Measurements from ENCODE around the gene IL1RN. TPM values are rescaled to one million over a fixed set of nuclear protein-coding genes. Genes with fewer than 3 reads are reported as not detected.
"Not testable (repeated sequence)": the region's sequence is repeated elsewhere in the genome, so short reads cannot be mapped to it uniquely, and the experiment has no call there.

The IL1RN gene
- polyA plus RNA-seq, 1 donor from 2014 or later = not detected

- H3K4me2 ChIP-seq (ENCODE audit: low read length) = no peak overlapping the region
- no peak overlapping the region for H3K9ac ChIP-seq (ENCODE audit: low read length)
- H3K79me2 ChIP-seq (replicated peaks; ENCODE audit: insufficient read depth, low read length) = no peaks in the 10 kb centered on the region
- H3K36me3 ChIP-seq (ENCODE audit: insufficient read depth, low read length) = no peaks in the 10 kb centered on the region
- no peaks in the 10 kb centered on the region for H3F3A ChIP-seq (ENCODE audit: insufficient read depth, low read length, poor library complexity, severe bottlenecking)
- no peak overlapping the region for H3K4me3 ChIP-seq (ENCODE audit: low read length)
- no peak overlapping the region for H3K27ac ChIP-seq (ENCODE audit: low read length)
- TF ChIP-seq CTCF (IDR thresholded peaks at IDR 0.05; ENCODE audit: poor library complexity, severe bottlenecking) (no peak), SMC3 (conservative IDR thresholded peaks at IDR 0.05; ENCODE audit: poor library complexity) (no peak)
- no peak overlapping the region for H2AFZ ChIP-seq (ENCODE audit: low read depth, low read length)
- no peaks in the 10 kb centered on the region for H3K9me3 ChIP-seq (ENCODE audit: low read length)
- no peaks in the 10 kb centered on the region for H4K20me1 ChIP-seq (ENCODE audit: insufficient read depth)
- no peaks in the 10 kb centered on the region for H3K27me3 ChIP-seq (ENCODE audit: insufficient read depth, low read depth, low read length)
- no peaks in the 10 kb centered on the region for H3K9me2 ChIP-seq (ENCODE audit: insufficient read depth, low read length)
These were observed 34.4 kb upstream of the IL1RN start for GRCh38 chr2:113092864-113093612.

- Histone ChIP-seq H3K79me2 (replicated peaks; ENCODE audit: insufficient read depth, low read length) (no peaks in the 10 kb centered on the region), H3K27me3 (ENCODE audit: insufficient read depth, low read depth, low read length) (no peaks in the 10 kb centered on the region), H3K9me2 (ENCODE audit: insufficient read depth, low read length) (no peaks in the 10 kb centered on the region), H3K9ac (ENCODE audit: low read length) (no peak overlapping the region), H3K36me3 (ENCODE audit: insufficient read depth, low read length) (no peaks in the 10 kb centered on the region), H3K4me3 (ENCODE audit: low read length) (no peak overlapping the region), H3K9me3 (ENCODE audit: low read length) (no peaks in the 10 kb centered on the region), H2AFZ (ENCODE audit: low read depth, low read length) (no peak overlapping the region), H3K4me2 (ENCODE audit: low read length) (no peak overlapping the region), H3F3A (ENCODE audit: insufficient read depth, low read length, poor library complexity, severe bottlenecking) (no peaks in the 10 kb centered on the region), H4K20me1 (ENCODE audit: insufficient read depth) (no peaks in the 10 kb centered on the region), H3K27ac (ENCODE audit: low read length) (no peak overlapping the region)
- no peak for TF ChIP-seq TAF1 (IDR thresholded peaks at IDR 0.05; ENCODE audit: low read depth)
- no peak for TF ChIP-seq POLR2AphosphoS5 (IDR thresholded peaks at IDR 0.05)
- no peak for TF ChIP-seq REST (IDR thresholded peaks at IDR 0.05; ENCODE audit: borderline replicate concordance)
- TF ChIP-seq EZH2 (IDR thresholded peaks at IDR 0.05; ENCODE audit: borderline replicate concordance, insufficient read depth, low read length, poor library complexity, severe bottlenecking) = no peak
- no peak for TF ChIP-seq SMC3 (conservative IDR thresholded peaks at IDR 0.05; ENCODE audit: poor library complexity)
- no peak for TF ChIP-seq MXI1 (conservative IDR thresholded peaks at IDR 0.05; ENCODE audit: poor library complexity, severe bottlenecking)
- no peak for TF ChIP-seq RAD21 (conservative IDR thresholded peaks at IDR 0.05)
- no peak for TF ChIP-seq CTCF (IDR thresholded peaks at IDR 0.05; ENCODE audit: poor library complexity, severe bottlenecking)
- TF ChIP-seq EP300 (conservative IDR thresholded peaks at IDR 0.05; ENCODE audit: poor library complexity, severe bottlenecking) = no peak
These were observed 33.8 kb upstream of the IL1RN start for GRCh38 chr2:113093613-113093977.

GRCh38 chr2:113096306-113096705, 31.1 kb upstream of the IL1RN start:
- not testable (repeated sequence) for H3K27ac ChIP-seq (ENCODE audit: low read length); H3F3A ChIP-seq (ENCODE audit: insufficient read depth, low read length, poor library complexity, severe bottlenecking); H3K4me2 ChIP-seq (ENCODE audit: low read length); H3K9me2 ChIP-seq (ENCODE audit: insufficient read depth, low read length); H3K9ac ChIP-seq (ENCODE audit: low read length); H3K79me2 ChIP-seq (replicated peaks; ENCODE audit: insufficient read depth, low read length); H3K36me3 ChIP-seq (ENCODE audit: insufficient read depth, low read length); H4K20me1 ChIP-seq (ENCODE audit: insufficient read depth); H3K27me3 ChIP-seq (ENCODE audit: insufficient read depth, low read depth, low read length); H3K4me3 ChIP-seq (ENCODE audit: low read length); H2AFZ ChIP-seq (ENCODE audit: low read depth, low read length); H3K9me3 ChIP-seq (ENCODE audit: low read length)

- H3K36me3 ChIP-seq (ENCODE audit: insufficient read depth, low read length); H3K4me3 ChIP-seq (ENCODE audit: low read length): not testable (repeated sequence)
These were observed 30.4 kb upstream of the IL1RN start for GRCh38 chr2:113096842-113097618.

More at GRCh38 chr2:113096842-113097618, 30.4 kb upstream of the IL1RN start:
- H3F3A ChIP-seq (ENCODE audit: insufficient read depth, low read length, poor library complexity, severe bottlenecking); H3K9me2 ChIP-seq (ENCODE audit: insufficient read depth, low read length); H2AFZ ChIP-seq (ENCODE audit: low read depth, low read length); H3K27ac ChIP-seq (ENCODE audit: low read length); H3K4me2 ChIP-seq (ENCODE audit: low read length); H3K27me3 ChIP-seq (ENCODE audit: insufficient read depth, low read depth, low read length); H3K9me3 ChIP-seq (ENCODE audit: low read length); H4K20me1 ChIP-seq (ENCODE audit: insufficient read depth); H3K9ac ChIP-seq (ENCODE audit: low read length); H3K79me2 ChIP-seq (replicated peaks; ENCODE audit: insufficient read depth, low read length): not testable (repeated sequence)

Measured in neural cell (in vitro differentiated cells).